Activated CD4-positive, alpha-beta memory T cell treated with anti-CD3 and anti-CD28 coated beads, Interleukin-2, amount 10 ng/mL, durations not matched to agents 7 days and 5 days (primary cell): ENCODE measurements around the gene CERS5. TPM values are rescaled to one million over a fixed set of nuclear protein-coding genes. Genes with fewer than 3 reads are reported as not detected.

Experiments
- CTCF ChIA-PET: fragments of 350-600 bp; sonication (Branson Sonifier 250); formaldehyde crosslinking; loops from one replicate; lab custom pipeline; 2021; ENCODE audit warnings: antibody characterized with exemption, inconsistent platforms; lab: Charles Lee
- POLR2A ChIA-PET: fragments of 350-600 bp; sonication (Branson Sonifier 250); formaldehyde crosslinking; loops from one replicate; lab custom pipeline; 2021; ENCODE audit warnings: antibody characterized with exemption; lab: Charles Lee
- DNase-seq: peaks from one replicate; pipeline ENCODE4 v3.0.0-alpha.2; 2020
- H3K27ac Mint-ChIP-seq: one replicate; pipeline ENCODE4 v1.8.0; 2021; ENCODE audit warnings: mild to moderate bottlenecking, mixed read lengths
- H3K27me3 Mint-ChIP-seq: one replicate; pipeline ENCODE4 v1.8.0; 2021; ENCODE audit warnings: mixed read lengths
- H3K36me3 Mint-ChIP-seq: one replicate; pipeline ENCODE4 v1.8.0; 2021; ENCODE audit warnings: low read depth, mixed read lengths
- H3K4me1 Mint-ChIP-seq: one replicate; pipeline ENCODE4 v1.8.0; 2021; ENCODE audit warnings: mixed read lengths
- H3K4me3 Mint-ChIP-seq: one replicate; pipeline ENCODE4 v1.8.0; 2021; ENCODE audit warnings: mild to moderate bottlenecking, mixed read lengths
- H3K9me3 Mint-ChIP-seq: one replicate; pipeline ENCODE4 v1.8.0; 2021; ENCODE audit warnings: mixed read lengths
- total RNA-seq, 2 experiments: library from RNA; stranded (reverse); gene quantifications; one replicate each; pipeline ENCODE4 v1.2.3, GENCODE V29; 2021

The CERS5 gene
- total RNA-seq, 2 experiments from 2014 or later = 48.4 to 56.3 TPM

DNA sequence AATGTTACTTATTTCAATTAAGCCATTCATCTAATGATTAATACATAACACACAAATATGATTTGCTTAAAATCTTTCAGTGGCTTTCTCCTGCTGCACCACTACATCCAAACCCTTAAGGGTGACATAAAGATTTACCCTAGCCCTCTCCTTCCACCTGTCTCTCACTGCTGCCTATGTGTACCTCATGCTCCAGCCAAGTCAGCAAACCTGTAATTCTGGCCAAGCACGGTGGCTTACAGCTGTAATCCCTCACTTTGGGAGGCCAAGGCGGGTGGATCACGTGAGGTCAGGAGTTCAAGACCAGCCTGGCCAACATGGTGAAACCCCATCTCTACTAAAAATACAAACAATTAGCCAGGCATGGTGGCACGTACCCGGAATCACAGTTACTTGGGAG lies 31.7 kb upstream of the CERS5 start:
- H3K27ac Mint-ChIP-seq = no peak overlapping the region
- DNase-seq = no peak
- no peaks in the 10 kb centered on the region for H3K9me3 Mint-ChIP-seq

DNA sequence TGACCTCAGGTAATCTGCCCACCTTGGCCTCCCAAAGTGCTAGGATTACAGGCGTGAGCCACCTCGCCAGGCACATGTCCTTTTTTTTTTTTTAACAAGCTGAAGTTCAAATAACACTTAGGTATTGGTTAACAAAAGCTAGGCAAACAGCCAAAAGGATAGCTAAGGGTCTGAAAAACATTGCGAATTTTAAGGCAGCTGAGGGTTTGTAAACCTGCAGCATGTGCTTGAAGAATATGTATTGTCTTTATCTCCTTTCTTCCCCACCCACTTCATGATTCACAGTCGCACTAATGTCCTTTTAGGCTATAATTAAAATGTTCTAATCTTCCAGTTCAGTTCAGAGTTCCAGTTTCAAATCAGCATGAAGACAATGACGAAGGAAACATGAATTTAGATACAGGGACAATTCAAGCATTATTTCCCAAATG lies 30.1 kb upstream of the CERS5 start:
- no peak overlapping the region for H3K27ac Mint-ChIP-seq
- no peaks in the 10 kb centered on the region for H3K4me1 Mint-ChIP-seq
- no peak for DNase-seq
- POLR2A ChIA-PET = interaction anchor here (1.0 to 1.1 kb wide), 2 partner anchors 24 to 31 kb away, joined by 3 read pairs; no protein-coding TSS in a partner anchor
- H3K4me3 Mint-ChIP-seq = no peak overlapping the region
- CTCF ChIA-PET = interaction anchor here (1.0 to 2.3 kb wide), 3 partner anchors 16 to 86 kb away, joined by 3 to 10 read pairs (median 4); partner anchors contain the start of gene COX14
- no peaks in the 10 kb centered on the region for H3K9me3 Mint-ChIP-seq
- no peaks in the 10 kb centered on the region for H3K27me3 Mint-ChIP-seq
- H3K36me3 Mint-ChIP-seq = peaks cover 51% of the 10 kb centered on the region

More for the DNA sequence above, 31.7 kb upstream of the CERS5 start:
- Mint-ChIP-seq H3K36me3 (peaks cover 50% of the 10 kb centered on the region), H3K27me3 (no peaks in the 10 kb centered on the region), H3K4me1 (no peaks in the 10 kb centered on the region), H3K4me3 (no peak overlapping the region)
- POLR2A ChIA-PET = no interaction called here
- CTCF ChIA-PET = no interaction called here

DNA sequence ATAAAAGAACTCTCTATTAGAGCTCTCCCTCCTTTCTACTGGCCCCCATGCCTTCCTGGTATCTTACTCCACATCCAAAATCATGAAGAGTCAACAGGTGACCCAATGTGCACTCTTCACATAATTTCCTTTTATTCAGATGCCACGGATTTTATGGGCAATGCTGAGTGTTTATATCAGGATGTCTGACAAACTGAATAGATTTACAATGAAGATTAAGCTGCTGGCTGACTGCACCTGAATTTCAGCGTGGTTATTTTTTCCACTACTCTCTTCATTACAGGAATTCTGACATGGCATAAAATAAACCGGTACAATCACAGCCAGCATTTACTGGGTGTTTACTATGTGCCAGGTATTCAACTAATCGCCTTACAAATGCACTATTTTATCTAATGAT lies 29.4 kb upstream of the CERS5 start:
- CTCF ChIA-PET = interaction anchor here (1.0 to 2.3 kb wide), 3 partner anchors 15 to 85 kb away, joined by 3 to 10 read pairs (median 4); partner anchors contain the start of gene COX14
- DNase-seq = no peak
- no peaks in the 10 kb centered on the region for H3K27me3 Mint-ChIP-seq
- H3K4me1 Mint-ChIP-seq = no peaks in the 10 kb centered on the region
- no peaks in the 10 kb centered on the region for H3K9me3 Mint-ChIP-seq
- POLR2A ChIA-PET = interaction anchor here (0.8 to 1.7 kb wide), 4 partner anchors 11 to 30 kb away, joined by 3 to 5 read pairs (median 3); no protein-coding TSS in a partner anchor
- no peak overlapping the region for H3K4me3 Mint-ChIP-seq
- H3K36me3 Mint-ChIP-seq = peaks cover 53% of the 10 kb centered on the region
- no peak overlapping the region for H3K27ac Mint-ChIP-seq

DNA sequence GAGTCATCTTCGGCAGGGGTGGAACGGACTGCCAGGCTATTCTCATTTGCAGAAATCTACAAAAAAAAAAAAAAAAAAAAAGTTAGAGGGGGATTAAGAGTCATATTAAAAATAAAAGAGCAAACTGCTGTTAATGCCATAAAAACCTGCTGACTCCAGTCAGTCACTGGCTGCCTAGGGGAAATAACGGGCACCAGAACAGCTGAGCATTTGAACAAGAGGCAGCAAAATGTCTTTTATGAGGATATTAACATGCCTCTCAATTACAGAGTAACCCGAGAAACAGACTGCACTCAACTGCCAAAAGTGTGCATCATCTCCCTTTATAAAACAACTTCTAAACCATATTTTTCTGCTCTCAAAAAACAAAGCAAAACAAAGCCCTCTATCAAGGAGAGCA lies 28.7 kb upstream of the CERS5 start:
- H3K9me3 Mint-ChIP-seq = no peaks in the 10 kb centered on the region
- H3K4me3 Mint-ChIP-seq = no peak overlapping the region
- no peaks in the 10 kb centered on the region for H3K27me3 Mint-ChIP-seq
- peaks cover 5% of the 10 kb centered on the region for H3K4me1 Mint-ChIP-seq
- POLR2A ChIA-PET = interaction anchor here (0.6 to 1.7 kb wide), 3 partner anchors 10 to 57 kb away, joined by 3 to 5 read pairs (median 4); no protein-coding TSS in a partner anchor
- no peak overlapping the region for H3K27ac Mint-ChIP-seq
- CTCF ChIA-PET = interaction anchor here (0.7 to 2.3 kb wide), 3 partner anchors 21 to 211 kb away, joined by 4 to 10 read pairs (median 5); partner anchors contain the start of gene COX14
- no peak for DNase-seq
- H3K36me3 Mint-ChIP-seq = peaks cover 51% of the 10 kb centered on the region

DNA sequence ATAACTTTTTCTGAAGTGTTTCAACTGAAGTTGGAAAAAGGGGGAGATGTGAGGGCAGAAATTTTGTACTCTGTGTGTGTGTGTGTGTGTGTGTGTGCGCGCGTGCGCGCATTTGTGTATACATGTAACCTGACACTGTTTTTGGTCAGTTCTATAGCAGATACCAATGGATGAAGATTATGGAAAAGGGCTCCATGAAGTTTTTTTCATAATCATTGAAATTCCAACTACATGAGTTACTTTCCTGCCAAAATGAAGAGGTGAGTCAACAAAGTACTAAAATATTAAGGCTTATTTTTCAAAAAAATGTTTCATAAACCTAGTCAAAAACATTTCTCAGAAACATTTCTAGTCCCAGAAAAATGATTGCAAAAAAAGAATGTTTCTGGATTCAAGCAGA lies 25.7 kb upstream of the CERS5 start:
- POLR2A ChIA-PET = no interaction called here
- H3K4me3 Mint-ChIP-seq = no peak overlapping the region
- H3K27me3 Mint-ChIP-seq = no peaks in the 10 kb centered on the region
- peaks cover 25% of the 10 kb centered on the region for H3K4me1 Mint-ChIP-seq
- no peak overlapping the region for H3K27ac Mint-ChIP-seq
- peaks cover 44% of the 10 kb centered on the region for H3K36me3 Mint-ChIP-seq
- CTCF ChIA-PET = no interaction called here
- no peak for DNase-seq
- H3K9me3 Mint-ChIP-seq = no peaks in the 10 kb centered on the region

DNA sequence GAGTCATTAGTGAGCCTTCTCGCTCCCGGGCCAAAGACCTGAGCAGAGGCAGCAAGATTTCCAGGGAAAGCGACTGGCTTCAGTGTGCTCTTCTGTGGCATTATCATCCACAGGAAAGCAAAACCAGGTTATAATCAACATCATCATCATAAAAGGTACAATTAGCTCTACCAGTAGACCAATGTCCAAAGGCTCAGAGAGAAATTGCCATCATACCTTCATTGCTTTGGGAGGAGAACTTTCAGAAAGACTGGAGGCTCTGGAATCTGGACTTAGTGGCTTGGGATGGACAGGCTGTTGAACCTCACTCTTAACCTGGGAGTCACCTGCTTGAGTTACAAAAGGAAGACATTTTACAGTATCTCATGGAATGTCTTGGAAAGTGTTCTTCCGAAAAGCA lies 25.1 kb upstream of the CERS5 start:
- peaks cover 32% of the 10 kb centered on the region for H3K4me1 Mint-ChIP-seq
- no peak overlapping the region for H3K27ac Mint-ChIP-seq
- H3K4me3 Mint-ChIP-seq = no peak overlapping the region
- POLR2A ChIA-PET = no interaction called here
- DNase-seq = no peak
- H3K9me3 Mint-ChIP-seq = no peaks in the 10 kb centered on the region
- CTCF ChIA-PET = no interaction called here
- peaks cover 41% of the 10 kb centered on the region for H3K36me3 Mint-ChIP-seq
- H3K27me3 Mint-ChIP-seq = no peaks in the 10 kb centered on the region

DNA sequence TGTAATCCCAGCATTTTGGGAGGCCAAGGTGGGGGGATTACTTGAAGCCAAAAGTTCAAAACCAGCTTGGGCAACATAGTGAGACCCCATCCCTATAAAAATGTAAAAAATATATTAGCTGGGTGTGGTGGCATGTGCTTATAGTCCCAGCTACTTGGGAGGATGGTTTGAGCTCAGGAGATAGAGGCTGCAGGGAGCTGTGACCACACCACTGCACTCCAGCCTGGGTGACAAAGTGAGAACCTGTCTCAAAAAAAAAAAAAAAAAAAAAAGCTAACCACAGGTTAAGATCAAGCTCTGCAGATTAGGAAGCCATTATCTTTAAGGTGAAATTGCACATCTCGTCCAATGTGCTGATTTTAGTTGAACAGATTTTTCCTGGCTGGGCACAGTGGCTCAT lies 23.7 kb upstream of the CERS5 start:
- Mint-ChIP-seq H3K36me3 (peaks cover 43% of the 10 kb centered on the region), H3K4me1 (peaks cover 46% of the 10 kb centered on the region), H3K27me3 (no peaks in the 10 kb centered on the region), H3K9me3 (no peaks in the 10 kb centered on the region), H3K4me3 (no peak overlapping the region), H3K27ac (peak overlapping the region; percentile 64)
- POLR2A ChIA-PET = interaction anchor here (0.6 to 1.3 kb wide), 7 partner anchors 14 to 237 kb away, joined by 3 to 9 read pairs (median 4); partner anchors contain the start of genes CERS5 and LIMA1
- peak; percentile 41 for DNase-seq
- CTCF ChIA-PET = interaction anchor here (0.6 to 2.3 kb wide), 14 partner anchors 8 to 574 kb away, joined by 3 to 9 read pairs (median 4); partner anchors contain the start of genes CERS5, COX14 and LIMA1

DNA sequence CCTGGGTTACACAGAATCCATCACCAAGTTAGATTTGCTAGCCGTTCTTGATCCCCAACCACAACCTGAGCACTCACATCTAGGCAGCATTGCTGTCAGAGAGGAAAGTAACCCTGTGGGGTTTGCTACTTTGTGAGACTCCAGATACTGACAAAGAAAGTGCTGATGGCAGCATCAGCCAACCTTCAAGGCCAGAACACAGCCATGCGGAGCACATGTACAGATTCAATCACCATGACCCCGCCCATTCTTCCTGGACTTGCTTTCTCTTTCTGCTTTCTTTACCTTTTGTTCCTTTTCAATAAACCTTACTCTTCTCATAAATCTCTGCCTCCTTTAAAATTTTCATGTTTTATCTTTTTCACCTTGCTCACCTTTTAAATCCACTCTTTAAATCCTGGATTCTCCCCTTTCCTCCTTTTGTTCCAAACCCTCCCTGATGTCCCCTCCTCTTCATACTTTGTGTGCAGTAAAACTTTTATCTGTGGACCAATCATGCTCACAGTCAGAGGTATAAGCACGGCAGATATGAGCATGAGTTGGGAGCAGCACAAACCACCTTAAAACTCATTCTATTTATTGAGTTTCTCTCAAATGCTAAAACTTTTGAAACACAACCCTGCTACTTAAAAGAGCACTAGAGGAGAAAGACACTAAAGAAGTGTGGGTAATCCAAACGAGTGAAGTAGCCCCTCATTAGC lies 21.9 kb upstream of the CERS5 start:
- Mint-ChIP-seq H3K36me3 (peaks cover 54% of the 10 kb centered on the region), H3K4me3 (peak overlapping the region; percentile 66), H3K9me3 (no peaks in the 10 kb centered on the region), H3K27ac (peak overlapping the region; percentile 82), H3K4me1 (peaks cover 61% of the 10 kb centered on the region), H3K27me3 (no peaks in the 10 kb centered on the region)
- ChIA-PET CTCF (interaction anchor here (0.7 to 4.3 kb wide), 5 partner anchors 13 to 95 kb away, joined by 4 to 20 read pairs (median 8); partner anchors contain the start of genes CERS5 and LIMA1), POLR2A (interaction anchor here (0.7 to 5.2 kb wide), 7 partner anchors 22 to 164 kb away, joined by 3 to 26 read pairs (median 4); partner anchors contain the start of genes CERS5, LIMA1 and RACGAP1)
- DNase-seq = peak; percentile 68

DNA sequence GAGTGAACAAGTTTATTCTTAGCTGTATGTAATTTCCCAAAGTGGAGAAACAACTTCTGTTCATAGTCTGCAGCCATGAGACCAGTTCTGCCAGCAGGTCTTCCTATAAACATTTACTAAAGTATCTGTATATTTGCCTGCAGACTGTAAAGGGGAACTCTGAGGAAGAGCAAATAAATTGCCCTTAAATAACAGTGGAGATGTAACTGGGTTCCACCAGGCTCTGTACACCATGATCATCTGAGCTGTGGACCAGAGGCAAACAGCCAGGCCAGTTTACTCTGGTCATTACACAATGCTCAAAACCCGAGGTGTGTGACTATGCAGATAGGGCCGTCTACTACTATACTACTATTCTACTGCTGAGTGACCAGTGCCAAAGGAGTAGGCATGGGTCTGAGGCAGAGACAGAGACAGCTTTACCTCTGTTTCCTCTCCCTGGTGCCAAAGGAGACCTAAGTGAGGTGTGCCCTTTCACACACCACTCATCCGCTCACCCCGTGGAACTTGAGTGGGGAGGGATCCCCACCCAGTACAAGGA lies 21.1 kb upstream of the CERS5 start:
- peaks cover 63% of the 10 kb centered on the region for H3K4me1 Mint-ChIP-seq
- peak overlapping the region; percentile 66 for H3K4me3 Mint-ChIP-seq
- no peak for DNase-seq
- no peaks in the 10 kb centered on the region for H3K9me3 Mint-ChIP-seq
- H3K36me3 Mint-ChIP-seq = peaks cover 56% of the 10 kb centered on the region
- POLR2A ChIA-PET = interaction anchor here (1.0 to 5.2 kb wide), 7 partner anchors 21 to 163 kb away, joined by 3 to 26 read pairs (median 7); partner anchors contain the start of genes CERS5, COX14 and RACGAP1
- no peaks in the 10 kb centered on the region for H3K27me3 Mint-ChIP-seq
- CTCF ChIA-PET = interaction anchor here (0.6 to 4.3 kb wide), 9 partner anchors 11 to 149 kb away, joined by 3 to 20 read pairs (median 3); partner anchors contain the start of genes CERS5, COX14 and SMARCD1
- H3K27ac Mint-ChIP-seq = peak overlapping the region; percentile 82

DNA sequence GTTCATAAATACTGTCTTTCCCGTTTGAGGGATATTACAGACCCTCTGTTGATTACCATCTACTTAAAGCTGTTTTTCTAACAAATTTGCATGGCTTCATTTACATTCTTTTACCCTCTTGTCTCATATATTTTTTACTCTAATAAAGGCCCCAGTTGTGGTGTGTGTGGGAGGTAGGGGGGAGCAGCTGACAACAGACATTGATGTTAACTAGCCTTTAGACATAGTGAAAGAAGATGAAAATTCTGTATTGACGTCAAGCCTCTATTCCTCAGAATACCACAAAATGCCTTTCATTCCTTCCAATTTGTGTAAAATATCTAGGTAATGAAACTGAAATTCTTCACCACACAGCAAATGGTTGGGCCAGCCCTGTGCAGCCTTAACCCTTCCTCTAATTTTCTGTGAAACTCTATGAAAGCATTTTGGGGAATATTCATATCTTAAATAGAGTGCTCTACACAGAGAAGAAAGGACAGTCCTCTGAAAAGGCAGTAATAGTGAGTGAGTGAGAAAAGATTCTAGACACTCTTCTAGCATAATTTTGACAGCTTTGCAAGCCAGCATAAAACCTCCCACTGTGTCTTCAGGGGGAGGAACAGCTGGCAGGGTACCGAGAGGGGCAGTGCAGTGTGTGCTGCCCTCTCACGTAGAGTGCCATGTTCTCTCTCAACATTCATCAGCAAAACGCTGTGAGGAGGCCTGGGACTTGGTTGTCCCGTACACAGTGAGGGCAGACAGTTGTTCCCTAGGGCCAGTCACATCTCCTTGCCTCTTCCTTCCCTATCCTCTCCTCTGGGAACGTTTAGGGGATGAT lies 20.1 kb upstream of the CERS5 start:
- no peaks in the 10 kb centered on the region for H3K9me3 Mint-ChIP-seq
- H3K36me3 Mint-ChIP-seq = peaks cover 53% of the 10 kb centered on the region
- peaks cover 63% of the 10 kb centered on the region for H3K4me1 Mint-ChIP-seq
- H3K27ac Mint-ChIP-seq = peak overlapping the region; percentile 82
- ChIA-PET CTCF (interaction anchor here (0.6 to 4.3 kb wide), 9 partner anchors 10 to 148 kb away, joined by 3 to 20 read pairs (median 3); partner anchors contain the start of genes CERS5, COX14 and SMARCD1), POLR2A (interaction anchor here (0.7 to 5.2 kb wide), 9 partner anchors 11 to 75 kb away, joined by 3 to 26 read pairs (median 5); partner anchors contain the start of genes CERS5 and COX14)
- H3K4me3 Mint-ChIP-seq = no peak overlapping the region
- no peaks in the 10 kb centered on the region for H3K27me3 Mint-ChIP-seq
- DNase-seq = peak; percentile 33

DNA sequence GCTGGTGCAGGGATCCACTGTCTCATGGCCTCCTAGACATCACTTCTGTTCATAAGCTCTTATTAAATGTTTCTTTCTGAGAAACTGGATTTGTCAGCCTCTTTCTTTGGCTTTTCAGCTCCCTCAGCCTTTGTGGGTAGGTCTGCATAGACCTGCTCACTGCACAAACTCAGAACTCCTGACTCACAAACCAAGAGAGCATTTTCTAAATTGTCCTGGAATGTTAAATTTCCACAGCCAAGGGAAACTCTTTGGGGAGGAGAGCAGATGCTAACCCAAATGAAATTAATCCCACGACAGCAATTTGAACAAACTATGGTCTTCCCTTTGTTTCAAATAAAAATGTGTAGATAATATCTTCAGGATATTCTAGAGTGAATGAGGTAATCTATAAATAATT lies 19.5 kb upstream of the CERS5 start:
- Mint-ChIP-seq H3K27ac (peak overlapping the region; percentile 82), H3K36me3 (peaks cover 52% of the 10 kb centered on the region), H3K4me3 (no peak overlapping the region), H3K27me3 (no peaks in the 10 kb centered on the region), H3K4me1 (peaks cover 63% of the 10 kb centered on the region), H3K9me3 (no peaks in the 10 kb centered on the region)
- DNase-seq = no peak
- ChIA-PET POLR2A (interaction anchor here (1.1 to 5.2 kb wide), 7 partner anchors 11 to 75 kb away, joined by 3 to 26 read pairs (median 7); partner anchors contain the start of genes CERS5 and COX14), CTCF (interaction anchor here (2.0 to 4.3 kb wide), 2 partner anchors 11 to 75 kb away, joined by 13 to 20 read pairs; partner anchors contain the start of gene COX14)
